HG03025 (cell line): ENCODE data around the gene CENATAC.
"Not testable (repeated sequence)": the region's sequence is repeated elsewhere in the genome, so short reads cannot be mapped to it uniquely, and the experiment has no call there.

Experiments used
- ATAC-seq: cut with Tn5 transposase; IDR thresholded peaks from one replicate; pipeline ENCODE4 v1.9.1; 2021; ENCODE audit warnings: mild to moderate bottlenecking, moderate library complexity; ENCODE audit not compliant: unreplicated experiment, low FRiP score

CENATAC gene, protein sequence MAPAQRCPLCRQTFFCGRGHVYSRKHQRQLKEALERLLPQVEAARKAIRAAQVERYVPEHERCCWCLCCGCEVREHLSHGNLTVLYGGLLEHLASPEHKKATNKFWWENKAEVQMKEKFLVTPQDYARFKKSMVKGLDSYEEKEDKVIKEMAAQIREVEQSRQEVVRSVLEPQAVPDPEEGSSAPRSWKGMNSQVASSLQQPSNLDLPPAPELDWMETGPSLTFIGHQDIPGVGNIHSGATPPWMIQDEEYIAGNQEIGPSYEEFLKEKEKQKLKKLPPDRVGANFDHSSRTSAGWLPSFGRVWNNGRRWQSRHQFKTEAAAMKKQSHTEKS

DNA sequence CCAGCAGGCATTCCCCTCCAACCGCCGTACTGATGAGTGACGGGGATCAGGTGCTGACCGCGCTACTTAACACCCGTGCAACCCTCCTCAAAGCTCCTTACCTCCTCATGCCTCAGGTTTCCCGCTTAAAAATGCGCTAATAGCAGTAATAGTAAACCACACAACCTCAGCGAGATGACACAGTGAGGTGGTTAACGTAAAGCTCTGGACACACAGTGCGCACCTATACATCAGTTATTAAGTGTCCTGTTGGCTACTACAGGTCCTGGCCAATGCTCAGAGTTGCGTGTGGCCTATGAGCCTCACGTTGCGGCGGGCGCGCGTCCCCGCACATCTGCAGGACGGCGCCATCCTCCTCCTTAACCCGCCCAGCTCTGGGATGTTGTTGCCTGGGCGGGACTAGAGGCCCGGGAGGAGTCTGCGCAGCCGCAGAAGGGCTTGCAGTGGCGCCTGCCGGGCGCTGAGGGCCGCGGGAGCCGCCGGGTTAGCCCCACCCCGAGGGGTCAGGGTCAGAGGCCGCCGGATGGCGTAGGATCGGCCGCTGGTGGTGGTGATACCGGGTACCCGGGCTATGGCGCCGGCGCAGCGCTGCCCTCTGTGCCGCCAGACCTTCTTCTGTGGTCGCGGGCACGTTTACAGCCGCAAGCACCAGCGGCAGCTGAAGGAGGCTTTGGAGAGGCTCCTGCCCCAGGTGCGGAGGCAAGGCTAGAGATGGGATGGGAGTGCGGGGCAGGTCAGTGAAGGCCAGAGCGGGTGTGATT is at the start of gene CENATAC:
TSS of gene CENATAC (plus strand) at position 512 of the 761 bp plus-strand sequence. CDS start at position 572, 60 bp downstream.
- ATAC-seq = peak; percentile 87

DNA sequence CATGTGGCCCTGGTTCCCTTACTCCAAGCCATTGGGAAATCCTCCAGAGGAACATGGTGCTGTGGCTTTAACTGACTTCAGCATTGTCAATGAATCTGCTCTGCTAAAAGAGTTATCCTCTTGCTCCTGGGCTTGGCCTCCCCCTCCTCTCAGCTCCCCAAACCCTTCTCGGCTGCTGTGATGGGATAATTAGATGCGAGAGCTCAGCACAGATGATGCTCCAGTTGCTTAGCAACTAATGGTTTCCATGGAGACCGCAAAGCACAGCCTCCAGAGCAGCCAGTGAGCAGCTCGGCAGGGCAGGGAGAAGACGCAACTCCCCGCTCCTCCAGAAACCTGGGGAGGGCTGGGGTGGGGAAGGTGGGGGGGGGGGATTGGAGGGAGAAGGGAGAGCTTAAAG is 44.7 kb upstream of the CENATAC start:
- ATAC-seq = no peak

DNA sequence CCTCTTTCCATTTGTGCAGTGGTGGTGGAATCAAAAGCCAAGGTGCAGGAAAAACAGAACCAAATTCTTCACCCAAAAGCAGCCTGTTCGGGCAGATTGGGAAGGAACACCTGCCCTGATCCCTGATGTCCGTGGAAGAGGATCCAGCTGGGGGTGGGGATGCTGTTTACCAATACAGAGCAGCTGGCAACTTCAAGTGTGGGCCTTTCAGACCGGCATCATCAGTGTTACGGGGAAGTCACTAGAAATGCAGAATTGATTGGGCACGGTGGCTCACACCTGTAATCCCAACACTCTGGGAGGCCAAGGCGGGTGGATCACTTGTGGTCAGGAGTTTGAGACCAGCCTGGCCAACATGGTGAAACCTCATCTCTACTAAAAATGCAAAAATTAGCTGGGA is 44.0 kb upstream of the CENATAC start:
- not testable (repeated sequence) for ATAC-seq

DNA sequence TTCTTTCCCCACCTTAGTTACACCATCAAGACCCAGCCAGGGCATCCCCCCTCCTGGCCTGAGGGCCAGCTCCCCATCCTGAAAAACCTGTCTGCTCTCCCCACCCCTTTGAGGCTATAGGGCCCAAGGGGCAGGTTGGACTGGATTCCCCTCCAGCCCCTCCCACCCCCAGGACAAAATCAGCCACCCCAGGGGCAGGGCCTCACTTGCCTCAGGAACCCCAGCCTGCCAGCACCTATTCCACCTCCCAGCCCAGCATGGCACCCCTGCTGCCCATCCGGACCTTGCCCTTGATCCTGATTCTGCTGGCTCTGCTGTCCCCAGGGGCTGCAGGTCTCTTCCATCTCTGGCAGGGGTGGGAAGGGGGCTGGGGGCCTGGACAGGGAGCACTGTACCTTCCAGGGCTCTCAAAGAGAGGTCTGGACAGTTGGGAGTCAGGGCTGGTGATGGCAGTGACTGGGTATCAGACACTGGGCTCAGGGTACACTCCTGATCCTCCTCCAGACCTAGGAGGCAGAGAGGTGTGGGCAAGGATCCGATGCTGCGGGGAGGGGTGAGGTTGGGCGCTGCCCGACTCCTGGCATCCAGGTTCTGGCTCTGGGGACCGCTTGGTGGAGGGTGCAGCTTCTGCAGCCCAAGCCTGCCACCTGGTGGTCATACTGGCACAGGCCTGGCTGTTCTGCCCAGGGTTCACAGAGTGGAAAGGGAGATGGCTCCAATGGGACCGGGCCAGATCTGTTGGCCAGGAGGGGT is 41.7 kb upstream of the CENATAC start, which contains the start of gene UPK2:
TSS of gene UPK2 (plus strand) at position 205 of the 753 bp plus-strand sequence. CDS start at position 258, 53 bp downstream.
- no peak for ATAC-seq

DNA sequence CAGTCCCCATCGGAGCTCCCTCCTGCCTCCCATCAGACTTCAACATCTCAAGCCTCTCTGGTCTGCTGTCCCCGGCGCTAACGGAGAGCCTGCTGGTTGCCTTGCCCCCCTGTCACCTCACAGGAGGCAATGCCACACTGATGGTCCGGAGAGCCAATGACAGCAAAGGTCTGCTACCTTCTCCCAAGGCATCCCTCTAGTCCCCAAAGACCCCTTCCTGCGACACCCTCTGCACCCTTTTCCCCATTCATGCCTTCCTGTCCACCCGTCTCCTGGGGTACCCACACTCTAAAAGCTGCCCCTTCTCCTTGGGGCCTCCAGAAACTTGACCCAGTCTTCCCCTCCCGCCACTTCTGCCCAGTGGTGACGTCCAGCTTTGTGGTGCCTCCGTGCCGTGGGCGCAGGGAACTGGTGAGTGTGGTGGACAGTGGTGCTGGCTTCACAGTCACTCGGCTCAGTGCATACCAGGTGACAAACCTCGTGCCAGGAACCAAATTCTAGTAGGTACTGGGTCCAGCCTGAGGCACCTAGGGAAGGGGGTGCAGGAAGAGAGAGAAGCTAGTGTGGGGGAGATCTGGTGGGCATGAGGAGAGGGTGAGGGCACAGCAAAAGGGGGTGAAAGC is 41.0 kb upstream of the CENATAC start:
- no peak for ATAC-seq

DNA sequence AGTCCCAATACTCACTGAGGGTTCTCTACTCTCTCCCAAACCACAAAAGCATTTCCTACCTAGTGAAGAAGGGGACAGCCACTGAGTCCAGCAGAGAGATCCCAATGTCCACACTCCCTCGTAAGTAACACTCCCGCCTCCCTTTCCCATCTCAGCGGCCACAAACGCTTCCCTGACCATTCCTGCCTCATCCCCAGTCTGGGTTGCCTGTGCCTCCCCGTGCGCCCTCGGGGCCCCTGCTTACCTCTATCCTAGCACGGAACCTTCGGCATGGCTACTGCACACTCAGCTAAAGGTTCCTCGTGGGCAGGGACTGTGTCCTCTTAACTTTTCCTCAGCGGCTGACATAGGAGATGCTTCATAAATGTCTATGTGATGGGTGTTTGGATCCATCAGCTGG is 40.4 kb upstream of the CENATAC start:
- no peak for ATAC-seq

DNA sequence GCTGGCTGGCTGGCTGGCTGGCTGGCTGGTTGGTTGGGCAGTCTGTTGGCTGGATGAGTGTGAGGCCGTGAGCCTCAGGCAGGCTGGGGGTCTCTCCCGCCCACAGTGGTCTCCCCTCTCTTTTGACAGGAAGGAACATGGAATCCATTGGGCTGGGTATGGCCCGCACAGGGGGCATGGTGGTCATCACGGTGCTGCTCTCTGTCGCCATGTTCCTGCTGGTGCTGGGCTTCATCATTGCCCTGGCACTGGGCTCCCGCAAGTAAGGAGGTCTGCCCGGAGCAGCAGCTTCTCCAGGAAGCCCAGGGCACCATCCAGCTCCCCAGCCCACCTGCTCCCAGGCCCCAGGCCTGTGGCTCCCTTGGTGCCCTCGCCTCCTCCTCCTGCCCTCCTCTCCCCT is 40.0 kb upstream of the CENATAC start:
- no peak for ATAC-seq

DNA sequence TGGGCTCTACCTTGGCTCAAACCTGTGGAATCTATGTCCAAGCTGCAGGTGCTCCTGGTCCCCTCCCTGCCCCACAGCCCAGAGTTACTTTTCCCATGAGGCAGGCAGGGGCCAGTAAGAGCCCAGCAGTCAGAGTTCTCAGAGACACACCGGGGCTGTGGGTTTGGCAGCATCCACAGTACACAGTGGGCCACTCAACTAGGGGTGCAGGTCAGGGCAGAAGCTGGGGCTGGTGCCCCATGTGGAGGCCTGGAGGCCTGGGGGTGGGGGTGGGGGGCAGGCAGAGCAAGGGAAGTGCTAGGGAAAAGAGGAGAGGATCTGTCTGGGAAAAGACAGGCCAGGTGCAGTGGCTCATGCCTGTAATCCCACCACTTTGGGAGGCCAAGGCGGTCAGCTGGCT is 39.4 kb upstream of the CENATAC start:
- ATAC-seq = no peak

DNA sequence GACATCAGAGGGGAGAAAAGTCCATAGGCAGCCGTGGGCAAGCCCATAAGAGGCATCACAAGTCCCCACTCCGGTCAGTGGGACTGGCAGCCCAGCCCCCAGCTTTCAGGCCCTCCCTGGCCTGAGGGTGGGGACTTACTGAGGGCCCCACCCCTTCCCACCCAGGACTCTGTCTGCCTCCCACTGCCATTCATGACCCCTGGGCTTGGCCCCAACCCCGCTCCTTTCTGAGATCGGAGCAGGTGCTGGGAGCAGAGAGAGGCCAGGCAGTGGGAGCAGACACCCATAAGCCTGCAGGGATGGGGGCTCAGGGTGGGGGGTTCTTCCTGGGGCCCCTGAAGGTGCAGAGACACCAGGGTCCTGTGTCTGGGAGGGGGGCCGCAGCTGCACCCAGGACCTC is 36.7 kb upstream of the CENATAC start:
- ATAC-seq = no peak

DNA sequence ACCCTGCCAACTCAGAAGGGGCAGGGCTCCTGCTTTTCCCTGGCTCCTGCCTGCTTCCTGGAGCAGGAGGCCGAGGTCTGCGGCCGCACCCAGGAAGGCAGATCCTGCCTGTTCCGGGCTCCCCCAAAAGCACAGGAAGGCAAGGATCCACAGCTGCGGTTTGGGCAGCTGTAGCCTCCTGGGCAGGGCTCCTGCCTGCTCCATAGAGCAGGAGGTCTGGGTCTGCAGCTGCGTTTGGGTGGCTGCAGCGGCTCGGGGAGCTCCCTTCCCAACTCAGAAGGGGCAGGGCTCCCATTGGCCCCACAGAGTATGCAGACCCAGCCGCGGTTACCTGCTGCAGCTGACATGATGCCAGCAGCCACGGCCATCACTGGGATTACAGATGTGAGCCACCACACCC is 36.3 kb upstream of the CENATAC start:
- ATAC-seq = no peak

DNA sequence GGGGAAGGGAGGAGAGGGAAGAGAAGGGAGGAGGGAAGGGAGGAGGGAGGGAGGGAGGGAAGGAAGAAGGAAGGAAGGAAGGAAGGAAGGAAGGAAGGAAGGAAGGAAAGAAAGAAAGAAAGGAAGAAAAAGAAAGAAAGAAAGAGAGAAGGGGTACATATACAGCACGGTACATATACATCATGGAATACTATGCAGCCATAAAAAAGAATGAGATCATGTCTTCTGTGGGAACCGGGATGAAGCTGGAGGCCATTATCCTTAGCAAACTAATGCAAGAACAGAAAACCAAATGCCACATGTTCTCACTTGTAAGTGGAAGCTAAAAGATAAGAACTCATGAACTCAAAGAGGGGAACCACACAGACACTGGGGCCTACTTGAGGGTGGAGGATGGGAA is 28.4 kb upstream of the CENATAC start:
- not testable (repeated sequence) for ATAC-seq

DNA sequence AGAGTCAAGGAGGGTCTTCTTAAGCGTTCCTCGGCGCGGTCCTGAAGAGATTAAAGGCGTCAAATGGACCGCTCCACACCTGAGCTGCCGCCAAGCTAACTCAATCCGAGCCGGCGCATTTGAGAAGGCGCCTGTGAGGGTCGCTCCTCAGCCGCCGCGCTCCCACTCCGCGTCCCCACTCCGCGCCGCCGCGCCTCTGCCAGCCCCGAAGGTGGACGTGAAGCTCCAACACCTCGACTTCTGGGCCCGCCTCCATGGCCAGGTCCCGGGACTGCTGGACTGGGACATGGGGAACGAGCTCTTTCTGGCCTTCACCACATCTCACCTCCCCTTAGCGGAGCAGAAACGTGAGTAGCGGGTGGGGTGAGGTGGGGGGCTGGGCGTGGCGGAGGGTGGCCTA is 26.3 kb upstream of the CENATAC start, which contains the start of gene FOXR1:
TSS of gene FOXR1 (plus strand) at position 116 of the 400 bp plus-strand sequence. CDS start at position 287, 171 bp downstream.
- ATAC-seq = no peak

DNA sequence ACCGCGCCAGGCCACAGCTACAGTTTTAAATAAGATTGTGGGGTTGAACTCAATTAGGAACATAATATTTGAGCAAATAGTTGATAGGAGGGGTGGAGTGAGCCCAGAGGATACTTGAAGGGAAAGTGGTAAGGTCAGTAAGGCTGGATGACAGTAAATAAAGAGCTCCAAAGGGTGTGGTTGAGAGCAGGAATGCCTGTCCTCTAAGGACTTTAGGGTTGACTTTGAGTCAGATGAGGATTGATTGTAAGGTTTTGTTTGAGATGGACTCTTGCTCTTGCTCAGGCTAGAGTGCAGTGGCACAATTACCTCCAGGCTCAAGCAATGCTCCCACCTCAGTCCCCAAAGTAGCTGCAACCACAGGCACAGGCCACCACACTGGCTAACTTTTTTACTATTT is 24.0 kb upstream of the CENATAC start:
- no peak for ATAC-seq

DNA sequence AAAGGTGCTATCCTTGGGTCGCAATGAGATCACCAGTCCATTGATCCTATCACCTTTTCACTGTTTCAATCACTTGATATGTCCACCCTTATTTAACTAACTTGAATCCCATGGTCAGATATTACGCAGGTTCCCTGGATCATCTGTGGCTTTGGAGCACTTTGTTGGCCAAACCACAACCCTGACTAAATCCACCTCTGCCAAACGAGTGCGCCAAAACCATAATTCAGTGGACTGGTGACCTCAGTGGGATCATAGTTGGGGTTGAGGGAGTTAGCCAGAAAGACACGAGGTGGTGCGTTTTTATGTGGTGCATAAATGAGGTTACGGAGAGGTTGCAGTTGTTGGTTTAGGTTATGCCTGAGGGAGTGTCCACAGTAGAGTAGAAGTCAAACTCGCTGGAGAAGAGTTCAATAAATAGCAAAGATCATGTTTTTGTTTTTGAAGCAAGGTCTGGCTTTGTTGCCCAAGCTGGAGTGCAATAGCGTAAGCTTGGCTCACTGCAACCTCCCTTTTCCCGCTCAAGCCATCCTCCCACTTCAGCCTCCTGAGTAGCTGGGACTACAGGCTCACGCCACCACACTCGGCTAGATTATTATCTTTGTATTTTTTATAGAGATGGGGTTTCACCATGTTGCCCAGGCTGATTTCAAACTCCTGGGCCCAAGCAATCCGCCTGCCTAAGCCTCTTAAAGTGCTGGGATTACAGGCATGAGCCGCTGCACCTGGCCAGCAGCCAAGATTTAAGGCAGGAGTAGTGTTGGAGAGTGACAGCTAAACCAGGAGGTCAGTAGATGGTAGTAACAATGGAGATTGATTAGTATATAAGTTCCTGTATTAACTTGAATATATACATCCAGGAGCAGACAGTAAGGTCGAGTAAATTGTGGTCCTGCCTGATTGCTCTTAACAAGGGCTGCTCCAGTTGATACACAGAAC is 21.9 kb upstream of the CENATAC start:
- no peak for ATAC-seq

DNA sequence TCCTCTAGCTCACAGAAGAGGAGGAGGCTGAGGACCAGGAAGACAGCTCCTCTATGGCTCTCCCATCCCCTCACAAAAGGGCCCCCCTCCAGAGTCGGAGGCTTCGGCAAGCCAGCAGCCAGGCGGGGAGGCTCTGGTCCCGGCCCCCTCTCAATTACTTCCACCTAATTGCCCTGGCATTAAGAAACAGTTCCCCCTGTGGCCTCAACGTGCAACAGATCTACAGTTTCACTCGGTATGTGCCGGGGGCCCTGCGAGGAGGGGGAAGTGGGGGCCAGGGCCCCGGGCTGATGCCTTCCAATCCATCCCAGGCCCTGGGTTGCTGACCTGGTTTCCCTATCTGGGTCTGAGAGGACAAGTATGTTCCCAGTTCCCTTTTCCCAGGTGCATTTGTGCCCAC is 18.5 kb upstream of the CENATAC start:
- no peak for ATAC-seq

DNA sequence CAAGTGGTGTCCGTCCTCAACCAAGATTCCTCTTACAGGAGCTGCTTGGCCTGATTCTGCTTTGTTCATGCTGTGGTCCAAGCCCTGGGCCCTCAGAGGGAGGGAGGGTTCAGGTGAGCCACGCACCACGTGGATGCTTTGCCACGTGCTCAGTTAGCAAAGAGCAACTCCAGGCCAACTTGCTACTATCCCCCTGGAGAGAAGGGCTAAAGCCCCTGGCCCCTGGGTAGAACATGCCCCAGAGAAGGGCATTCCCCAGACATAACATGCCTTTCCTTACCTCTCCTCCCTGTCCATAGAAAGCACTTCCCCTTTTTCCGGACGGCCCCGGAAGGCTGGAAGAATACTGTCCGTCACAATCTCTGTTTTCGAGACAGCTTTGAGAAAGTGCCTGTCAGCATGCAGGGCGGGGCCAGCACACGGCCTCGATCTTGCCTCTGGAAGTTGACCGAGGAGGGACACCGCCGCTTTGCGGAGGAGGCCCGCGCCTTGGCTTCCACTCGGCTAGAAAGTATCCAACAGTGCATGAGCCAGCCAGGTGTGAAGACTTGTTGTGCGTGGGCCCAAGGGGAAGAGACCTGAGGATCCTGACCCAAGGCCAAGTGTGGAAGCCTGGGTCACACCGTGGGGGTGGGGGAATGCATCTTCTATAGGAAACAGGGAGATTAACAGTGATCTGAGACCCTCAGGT is 17.6 kb upstream of the CENATAC start:
- no peak for ATAC-seq

DNA sequence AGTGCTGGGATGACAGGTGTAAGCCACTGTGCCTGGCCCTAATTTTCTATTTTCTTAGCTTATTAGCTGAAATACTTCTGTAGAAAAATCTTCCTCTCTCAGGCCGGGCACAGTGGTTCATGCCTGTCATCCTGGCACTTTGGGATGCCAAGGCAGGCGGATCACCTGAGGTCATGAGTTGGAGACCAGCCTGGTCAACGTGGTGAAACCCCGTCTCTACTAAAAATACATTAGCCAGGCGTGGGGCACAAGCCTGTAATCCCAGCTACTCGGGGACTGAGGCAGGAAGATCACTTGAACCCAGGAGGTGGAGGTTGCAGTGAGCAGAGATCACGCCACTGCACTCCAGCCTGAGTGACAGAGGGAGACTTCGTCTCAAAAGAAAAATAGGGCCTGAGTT is 13.6 kb upstream of the CENATAC start:
- not testable (repeated sequence) for ATAC-seq

DNA sequence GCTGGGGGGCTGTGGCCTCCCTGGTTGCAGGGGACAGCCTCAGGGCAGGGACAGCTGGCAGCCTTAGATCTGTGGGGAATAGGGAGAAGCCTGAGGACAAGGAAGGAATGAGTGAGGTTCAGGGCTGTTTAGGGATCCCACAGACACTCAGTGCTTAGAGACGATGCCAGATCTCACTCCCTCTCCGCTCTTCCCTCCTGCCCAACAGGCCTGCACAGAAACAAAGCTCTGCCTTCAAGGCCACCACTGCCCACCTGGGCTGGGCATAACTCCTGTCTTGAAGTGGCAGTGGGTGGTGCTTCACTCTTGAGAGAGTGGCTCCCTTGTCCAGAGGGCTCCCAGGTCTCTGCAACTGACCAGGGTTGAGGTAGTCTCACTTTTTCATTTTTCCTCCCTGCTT is 13.1 kb upstream of the CENATAC start:
- ATAC-seq = no peak

DNA sequence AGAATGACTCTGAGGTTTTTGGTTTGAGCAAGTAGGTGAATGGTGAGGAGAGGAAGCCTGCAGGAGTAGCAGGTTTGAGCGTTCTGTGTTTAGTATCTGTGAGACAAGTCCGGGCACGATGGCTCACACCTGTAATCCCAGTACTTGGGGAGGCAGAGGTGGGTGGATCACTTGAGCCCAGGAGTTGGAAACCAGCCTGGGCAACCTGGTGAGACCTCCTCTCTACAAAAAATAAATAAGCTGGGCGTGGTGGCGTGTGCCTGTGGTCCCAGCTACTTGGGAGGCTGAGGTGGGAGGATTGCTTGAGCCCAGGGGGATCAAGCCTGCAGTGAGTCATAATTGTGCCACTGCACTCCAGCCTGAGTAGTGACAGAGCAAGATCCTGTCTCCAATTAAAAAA is 9.7 kb upstream of the CENATAC start:
- ATAC-seq = no peak
